PC-9 (cell line): ENCODE measurements around the gene MFSD11. TPM values are rescaled to one million over a fixed set of nuclear protein-coding genes. Genes with fewer than 3 reads are reported as not detected.

Experiments
- BruUV-seq: library from RNA; stranded (reverse); fragments of 400-500 nt; replicated peaks from 2 replicates; lab custom pipeline; 2021; lab: Mats Ljungman, UMichigan
- CTCF ChIA-PET: fragments of 300-600 bp; sonication (Branson Sonifier 250); formaldehyde crosslinking; loops from one replicate; lab custom pipeline; 2022; ENCODE audit warnings: antibody characterized with exemption; lab: Charles Lee
- POLR2A ChIA-PET: fragments of 300-600 bp; sonication (Branson Sonifier 250); formaldehyde crosslinking; loops from one replicate; lab custom pipeline; 2022; ENCODE audit warnings: antibody characterized with exemption; ENCODE audit not compliant: unreplicated experiment; lab: Charles Lee
- DNase-seq, 2 experiments: peaks; one replicate each; pipeline versions ENCODE4 v3.0.0 to v3.0.0-alpha.2; 2015 to 2022; ENCODE audit warnings: mixed read lengths in 1 of 2
- H2AFZ ChIP-seq: fragments of 200-600 bp; sonication (generic); 2 replicates; pipeline ENCODE4 v1.8.1; 2017; ENCODE audit warnings: antibody characterized with exemption
- H3F3A ChIP-seq: fragments of 200-600 bp; sonication (generic); 2 replicates; pipeline ENCODE4 v1.8.1; 2017; ENCODE audit warnings: antibody characterized with exemption, mild to moderate bottlenecking, low read depth; ENCODE audit not compliant: insufficient read depth
- H3K27ac ChIP-seq: fragments of 200-600 bp; sonication (generic); 2 replicates; pipeline ENCODE4 v1.6.1; 2016; ENCODE audit warnings: mixed run types
- H3K27me3 ChIP-seq: fragments of 200-600 bp; sonication (generic); 2 replicates; pipeline ENCODE4 v1.6.1; 2016; ENCODE audit warnings: low read depth, mixed run types; ENCODE audit not compliant: insufficient read depth
- H3K36me3 ChIP-seq: fragments of 200-600 bp; sonication (generic); 2 replicates; pipeline ENCODE4 v1.6.1; 2016; ENCODE audit warnings: low read depth, mixed run types
- H3K4me1 ChIP-seq: fragments of 200-600 bp; sonication (generic); replicated peaks from 2 replicates; pipeline ENCODE4 v1.6.1; 2016; ENCODE audit warnings: mixed run types; ENCODE audit not compliant: insufficient read depth
- H3K4me2 ChIP-seq: fragments of 200-600 bp; sonication (generic); 2 replicates; pipeline ENCODE4 v1.6.1; 2017; ENCODE audit warnings: mixed run types
- H3K4me3 ChIP-seq: fragments of 200-600 bp; sonication (generic); 2 replicates; pipeline ENCODE4 v1.6.1; 2016; ENCODE audit warnings: mixed run types
- H3K79me2 ChIP-seq: fragments of 200-600 bp; sonication (generic); 2 replicates; pipeline ENCODE4 v1.6.1; 2017; ENCODE audit warnings: low read depth, mixed run types
- H3K9me2 ChIP-seq: fragments of 200-600 bp; sonication (generic); 2 replicates; pipeline ENCODE4 v1.8.1; 2017; ENCODE audit warnings: mild to moderate bottlenecking; ENCODE audit not compliant: insufficient read depth
- H3K9me3 ChIP-seq: fragments of 200-600 bp; sonication (generic); 2 replicates; pipeline ENCODE4 v1.8.1; 2016; ENCODE audit warnings: low read depth; ENCODE audit not compliant: insufficient read depth
- H4K20me1 ChIP-seq: fragments of 200-600 bp; sonication (generic); 2 replicates; pipeline ENCODE4 v1.8.1; 2017; ENCODE audit not compliant: insufficient read depth
- CTCF ChIP-seq: fragments of 200-600 bp; sonication (generic); conservative IDR thresholded peaks from 2 replicates; pipeline ENCODE4 v1.6.1; 2017; ENCODE audit warnings: mixed run types, antibody characterized with exemption, mild to moderate bottlenecking, moderate library complexity
- EZH2 ChIP-seq: fragments of 200-600 bp; sonication (generic); IDR thresholded peaks from 2 replicates; pipeline ENCODE4 v1.8.0; 2017; ENCODE audit warnings: antibody characterized with exemption, low read depth
- intact Hi-C: fragments of 100-400 bp; cut with micrococcal nuclease; formaldehyde crosslinking; loops from one replicate; pipeline ENCODE4 v1.10.0; 2022; ENCODE audit not compliant: unreplicated experiment
- microRNA-seq: library from miRNA; unstranded; fragments of <30 nt; microRNA quantifications from one replicate; pipeline ENCODE4 v1.2.0, GENCODE V29; 2021; ENCODE audit warnings: borderline number of aligned reads, borderline replicate concordance
- total RNA-seq: library from RNA; stranded (reverse); gene quantifications from 2 replicates; pipeline ENCODE4 v1.2.3, GENCODE V29; 2021

Gene MFSD11
- total RNA-seq, 1 experiment from 2014 or later: 47.3 TPM

GRCh38 chr17:76826330-76827068, 88.6 kb downstream of the MFSD11 start:
- no peak for DNase-seq
- Histone ChIP-seq H3K4me1 (no peaks in the 10 kb centered on the region), H3K4me3 (no peak overlapping the region), H3K9me2 (no peaks in the 10 kb centered on the region), H3K4me2 (no peak overlapping the region), H3K79me2 (no peaks in the 10 kb centered on the region), H2AFZ (no peak overlapping the region), H4K20me1 (no peaks in the 10 kb centered on the region), H3K27me3 (no peaks in the 10 kb centered on the region), H3K9me3 (no peaks in the 10 kb centered on the region), H3K36me3 (no peaks in the 10 kb centered on the region), H3K27ac (no peak overlapping the region), H3F3A (no peaks in the 10 kb centered on the region)
- POLR2A ChIA-PET: no interaction called here
- intact Hi-C loops: no loop called here
- no TSS peak for BruUV-seq
- CTCF ChIA-PET: no interaction called here
- TF ChIP-seq CTCF (no peak), EZH2 (no peak)

- Histone ChIP-seq H3F3A (no peaks in the 10 kb centered on the region), H3K4me2 (no peak overlapping the region), H3K27ac (no peak overlapping the region), H3K36me3 (no peaks in the 10 kb centered on the region), H3K27me3 (no peaks in the 10 kb centered on the region), H3K4me3 (no peak overlapping the region), H2AFZ (no peak overlapping the region), H3K4me1 (no peaks in the 10 kb centered on the region), H3K9me2 (no peaks in the 10 kb centered on the region), H4K20me1 (no peaks in the 10 kb centered on the region), H3K9me3 (no peaks in the 10 kb centered on the region), H3K79me2 (no peaks in the 10 kb centered on the region)
- POLR2A ChIA-PET: interaction anchor here (0.7 kb wide), 1 partner anchor 1909 kb away, joined by 9 read pairs; no protein-coding TSS in a partner anchor
- no peak for TF ChIP-seq CTCF
- no peak for TF ChIP-seq EZH2
- intact Hi-C loops: no loop called here
- CTCF ChIA-PET: no interaction called here
- peak in 1 of 2 experiments; percentile 53 for DNase-seq
- no TSS peak for BruUV-seq
These were observed 89.8 kb downstream of the MFSD11 start for GRCh38 chr17:76827736-76828135.

Small RNA genes within 50 kb of the gene (microRNA-seq; reads per million reads assigned to microRNA genes)
- gene MIR636: 4.7 reads per million

Other genes starting within 250 kb of the MFSD11 start
- 39.6 and 51.6 TPM in 2 replicates for gene RHBDF2, start 236.7 kb upstream of the MFSD11 start, total RNA-seq
- 0.93 and 1.1 TPM in 2 replicates for gene CYGB, start 200.4 kb upstream of the MFSD11 start, total RNA-seq
- gene PRCD, start 198.1 kb upstream of the MFSD11 start, total RNA-seq: 2.6 and 2.7 TPM in 2 replicates
- 15.5 and 18.7 TPM in 2 replicates for gene ST6GALNAC2, start 152.3 kb upstream of the MFSD11 start, total RNA-seq
- 0.75 and 0.76 TPM in 2 replicates for gene ST6GALNAC1, start 94.4 kb upstream of the MFSD11 start, total RNA-seq
- gene MXRA7, start 27.2 kb upstream of the MFSD11 start, total RNA-seq: 5.5 and 8.9 TPM in 2 replicates
- 19.4 and 25.2 TPM in 2 replicates for gene JMJD6, start 11.5 kb upstream of the MFSD11 start, total RNA-seq
- gene METTL23, start 11.3 kb upstream of the MFSD11 start, total RNA-seq: 31.7 and 40.5 TPM in 2 replicates
- 186 and 187 TPM in 2 replicates for gene SRSF2, start 788 bp upstream of the MFSD11 start, total RNA-seq
- 13.9 and 14.3 TPM in 2 replicates for gene MGAT5B, start 130.3 kb downstream of the MFSD11 start, total RNA-seq